SIG-M5 treated with dmso at 0.1 percent for 504 hours (cell line): ENCODE data around the gene ATF6.

Experiments
- DNase-seq: peaks from one replicate; lab custom pipeline; 2025; ENCODE audit not compliant: unreplicated experiment; lab: John Stamatoyannopoulos, UW

The ATF6 gene

GRCh38 chr1:161932668-161933067, 166.5 kb downstream of the ATF6 start:
- DNase-seq: no peak

GRCh38 chr1:161933592-161934588, 167.8 kb downstream of the ATF6 start:
- DNase-seq: no peak

DNA sequence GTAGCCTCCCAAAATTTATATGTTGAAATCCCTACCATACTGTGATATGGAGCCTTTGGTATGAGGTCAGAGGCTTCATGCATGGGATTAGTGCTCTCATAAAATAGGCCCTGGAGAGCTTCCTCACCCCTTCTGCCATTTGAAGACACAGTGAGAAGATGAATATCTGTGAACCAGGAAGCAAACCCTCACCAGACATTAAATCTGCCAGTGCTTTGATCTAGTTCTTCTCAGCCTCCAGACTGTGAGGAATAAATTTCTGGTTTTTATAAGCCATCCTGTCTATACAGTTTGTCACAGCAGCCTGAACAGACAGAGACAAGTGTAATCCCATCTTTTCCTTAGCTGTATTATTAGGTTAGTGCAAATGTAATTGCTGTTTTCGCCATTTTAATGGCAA, 169.1 kb downstream of the ATF6 start:
- no peak for DNase-seq

DNA sequence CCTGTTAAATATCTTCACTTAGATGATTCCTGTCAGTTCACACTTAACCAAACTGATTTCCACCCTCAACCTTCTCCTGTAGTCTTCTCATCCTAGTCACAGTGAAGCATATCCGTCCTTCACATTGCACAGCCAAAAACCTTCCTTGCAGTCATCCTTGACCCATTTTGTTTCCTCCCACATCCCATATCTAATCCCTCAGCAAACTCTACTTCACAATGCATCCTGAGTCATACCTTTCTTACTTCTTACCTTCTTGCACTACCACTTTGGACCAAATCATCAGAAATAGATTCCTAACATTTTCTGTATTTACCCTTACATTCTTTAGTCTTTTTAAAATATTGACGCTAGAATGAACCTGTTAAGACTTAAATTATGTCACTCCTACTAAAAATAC, 170.7 kb downstream of the ATF6 start:
- no peak for DNase-seq

DNA sequence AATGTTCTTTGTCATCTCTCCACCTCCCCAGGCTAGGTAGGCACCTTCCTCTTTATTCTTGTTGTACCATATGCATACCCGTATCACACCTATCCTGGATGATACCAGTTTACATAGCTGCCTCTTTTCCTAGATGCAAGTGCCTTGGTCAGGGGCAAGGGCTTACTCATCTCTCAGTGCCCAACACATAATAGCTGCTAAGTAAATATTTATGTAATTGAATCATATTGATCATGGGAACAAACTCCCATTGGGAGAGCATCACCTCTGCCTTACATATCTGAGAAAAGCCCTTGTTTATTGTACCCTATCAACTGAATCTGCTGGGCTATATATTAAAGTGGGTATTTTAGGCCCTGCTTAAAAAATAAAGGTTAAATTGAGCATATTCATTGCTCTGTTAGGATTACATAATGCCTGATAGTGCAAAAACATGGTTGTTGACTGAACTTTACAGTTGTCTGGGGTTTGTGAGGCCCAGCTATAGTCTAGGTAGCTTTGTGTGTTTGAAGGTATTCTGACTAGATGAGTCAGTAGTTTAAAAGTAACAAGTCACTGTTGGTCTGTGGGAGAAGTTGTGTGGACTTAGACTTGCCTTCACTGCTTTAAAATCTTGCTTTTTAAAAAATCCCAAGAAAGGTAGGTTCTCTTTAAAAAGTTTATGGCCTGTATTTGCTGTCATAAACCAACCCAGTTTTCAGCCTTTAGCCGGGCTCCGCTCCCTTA, 174.9 kb downstream of the ATF6 start:
- DNase-seq: no peak

- no peak for DNase-seq
Observed at GRCh38 chr1:161941726-161942436, 175.8 kb downstream of the ATF6 start.

GRCh38 chr1:161943737-161944136, 177.6 kb downstream of the ATF6 start:
- DNase-seq: no peak

- DNase-seq: no peak
Observed at GRCh38 chr1:161944381-161944780, 178.3 kb downstream of the ATF6 start.

DNA sequence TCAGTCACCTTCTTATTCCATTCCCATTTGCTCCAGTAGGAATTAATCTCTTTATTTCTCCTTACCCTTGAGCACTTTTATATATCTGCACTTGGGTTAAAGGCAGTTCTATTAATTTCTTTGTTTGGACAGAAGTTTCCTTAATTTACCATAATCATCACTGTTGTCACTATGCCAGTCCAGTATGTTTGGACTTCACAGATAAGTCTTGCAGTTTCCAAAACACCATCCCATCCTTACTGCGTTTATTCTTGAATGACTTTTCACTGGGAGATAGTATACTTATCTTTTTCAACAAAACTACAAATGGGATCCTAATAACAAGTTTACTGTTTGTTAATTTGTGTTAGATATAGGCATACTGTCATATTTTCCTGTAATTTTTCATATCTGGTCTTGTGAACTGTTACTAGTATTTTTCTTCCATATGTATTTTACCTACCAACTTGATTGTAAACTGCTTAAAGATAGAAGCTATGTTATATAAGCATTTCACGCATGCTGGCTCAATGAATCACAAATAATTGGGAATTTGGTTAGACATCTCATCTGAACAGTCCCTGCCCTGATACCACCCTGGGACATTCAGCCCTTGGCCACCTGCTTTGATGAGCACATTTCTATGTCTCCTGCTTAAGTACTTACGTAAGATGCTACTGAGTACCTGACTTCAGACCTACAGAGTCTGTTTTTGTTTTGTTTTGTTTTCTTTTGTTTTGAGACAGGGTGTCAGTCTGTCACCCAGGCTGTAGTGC, 179.4 kb downstream of the ATF6 start:
- no peak for DNase-seq

DNA sequence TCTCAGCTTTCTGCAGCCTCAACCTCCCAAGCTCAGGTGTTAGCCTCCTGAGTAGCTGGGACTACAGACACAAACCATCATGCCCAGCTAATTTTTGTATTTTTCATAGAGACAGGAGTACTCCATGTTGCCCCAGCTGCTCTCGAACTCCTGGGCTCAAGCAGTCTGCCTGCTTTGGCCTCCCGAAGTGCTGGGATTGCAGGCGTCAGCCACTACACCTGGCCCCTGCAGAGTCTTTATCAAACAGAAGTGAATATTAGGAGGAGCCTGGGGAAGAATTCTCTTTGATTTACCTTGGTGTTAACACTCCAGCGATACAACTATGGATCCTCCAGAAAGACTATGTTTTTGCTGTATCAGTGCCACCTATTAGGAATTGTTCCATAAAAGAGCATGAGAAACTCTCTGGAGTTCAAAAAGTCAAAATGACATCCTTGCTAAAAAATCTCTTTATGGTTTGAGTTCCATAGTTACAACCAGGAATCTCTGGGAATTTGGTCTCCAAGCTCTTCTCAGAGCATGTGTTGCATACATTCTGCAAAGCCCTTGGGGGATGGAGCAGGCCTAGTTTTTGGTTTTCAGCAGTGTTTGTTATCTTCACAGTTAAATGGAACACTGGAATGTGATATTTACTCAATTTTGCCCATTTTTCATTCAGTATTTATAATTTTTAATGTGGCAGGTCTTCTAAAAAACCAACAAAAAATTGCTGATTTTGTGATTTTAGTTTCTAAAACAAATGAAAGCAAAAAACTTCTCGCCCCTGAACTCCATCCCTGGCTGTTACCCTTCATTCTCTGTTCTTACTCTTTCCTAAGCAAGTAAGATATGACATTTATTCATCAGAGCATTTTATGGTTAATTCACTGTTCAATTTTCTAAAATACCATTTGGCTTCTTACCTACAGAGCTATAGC, 180.2 kb downstream of the ATF6 start:
- DNase-seq: no peak

DNA sequence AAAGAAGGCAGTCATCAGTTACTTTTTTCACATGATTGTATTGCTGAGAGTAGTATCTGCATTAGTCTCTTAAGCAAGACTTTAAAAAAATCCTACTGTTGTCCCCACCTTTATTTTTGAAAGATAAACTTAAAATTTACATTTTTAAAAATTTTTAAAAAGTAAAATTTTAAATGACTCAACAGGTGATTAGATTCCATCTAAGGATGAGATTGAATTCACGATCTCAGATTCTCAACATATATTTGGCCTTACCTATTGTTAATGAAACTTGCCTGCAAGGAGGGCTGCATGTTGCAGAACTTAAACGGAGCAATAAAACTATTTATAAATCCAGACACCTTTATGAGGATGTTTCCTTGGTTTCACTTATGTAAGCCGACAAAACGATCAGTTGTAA, 182.3 kb downstream of the ATF6 start:
- DNase-seq: no peak

DNA sequence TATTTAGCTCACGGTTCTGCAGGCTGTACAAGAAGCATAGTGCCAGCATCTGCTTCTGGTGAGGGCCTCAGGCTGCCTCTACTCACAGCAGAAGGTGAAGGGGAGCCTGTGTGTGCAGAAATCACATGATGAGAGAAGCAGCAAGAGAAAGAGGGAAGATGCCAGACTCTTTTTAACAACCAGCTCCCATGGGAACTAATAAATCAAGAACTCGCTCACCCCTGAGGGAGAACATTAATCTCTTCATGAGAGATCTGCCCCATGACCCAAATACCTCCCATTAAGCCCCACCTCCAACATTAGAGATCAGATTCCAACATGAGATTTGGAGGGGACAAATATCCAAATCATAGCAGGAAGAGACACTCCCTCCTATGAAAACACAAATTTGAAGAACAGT, 183.4 kb downstream of the ATF6 start:
- DNase-seq: no peak

- DNase-seq: no peak
Observed at GRCh38 chr1:161950377-161950776, 184.3 kb downstream of the ATF6 start.

DNA sequence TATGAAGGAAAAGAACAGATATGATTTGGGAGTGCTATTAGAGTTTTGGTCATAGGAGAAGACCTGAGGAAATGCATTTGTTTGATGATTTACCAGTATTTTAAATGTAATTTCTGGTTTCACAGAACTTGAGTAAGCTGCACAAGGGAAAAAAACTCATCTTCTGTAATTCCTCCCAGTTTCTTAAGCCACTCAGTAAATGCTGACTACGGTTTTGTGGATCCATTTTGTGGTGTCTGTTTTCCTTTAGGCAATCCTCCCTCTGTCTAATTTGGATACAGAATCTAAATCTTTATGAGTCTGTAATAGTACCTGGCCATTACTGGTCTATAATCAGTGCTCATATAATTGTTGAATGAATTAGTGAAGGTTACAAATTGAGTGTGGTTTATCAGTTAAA, 185.5 kb downstream of the ATF6 start:
- DNase-seq: no peak

GRCh38 chr1:161952607-161953172, 186.6 kb downstream of the ATF6 start:
- no peak for DNase-seq

DNA sequence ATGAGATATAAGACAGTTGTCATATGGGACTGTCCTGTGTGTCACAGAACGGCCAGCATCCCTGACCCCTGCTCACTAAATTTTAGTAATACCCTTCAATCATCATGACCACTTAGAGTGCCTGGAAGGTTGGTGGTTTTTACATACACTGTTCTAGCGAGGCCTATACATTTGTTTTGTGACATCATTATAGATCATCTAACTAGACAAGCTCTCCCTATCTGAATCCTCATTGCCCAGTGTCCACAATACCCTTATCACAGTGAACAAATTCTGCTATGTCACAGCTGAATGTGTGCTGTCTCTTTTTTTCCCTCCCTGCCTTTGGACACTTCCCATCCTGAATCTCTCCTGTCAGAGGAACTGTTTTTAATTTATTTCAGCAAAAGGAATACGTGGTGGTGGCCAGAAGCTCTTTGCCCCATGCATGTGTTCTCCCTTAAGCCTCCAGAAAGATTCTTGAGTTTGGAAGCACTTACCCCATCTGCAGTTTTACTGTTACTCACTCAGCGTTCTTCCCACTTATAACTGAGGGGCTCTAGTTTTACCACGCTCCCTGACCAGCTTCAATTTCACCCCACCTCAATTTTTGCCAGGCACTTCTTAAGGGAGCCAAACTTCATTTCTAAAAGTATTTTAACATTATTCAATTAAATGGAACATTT, 187.3 kb downstream of the ATF6 start:
- no peak for DNase-seq

GRCh38 chr1:161954050-161954449, 187.9 kb downstream of the ATF6 start:
- no peak for DNase-seq

- DNase-seq: no peak
Observed at GRCh38 chr1:161954466-161954865, 188.3 kb downstream of the ATF6 start.

DNA sequence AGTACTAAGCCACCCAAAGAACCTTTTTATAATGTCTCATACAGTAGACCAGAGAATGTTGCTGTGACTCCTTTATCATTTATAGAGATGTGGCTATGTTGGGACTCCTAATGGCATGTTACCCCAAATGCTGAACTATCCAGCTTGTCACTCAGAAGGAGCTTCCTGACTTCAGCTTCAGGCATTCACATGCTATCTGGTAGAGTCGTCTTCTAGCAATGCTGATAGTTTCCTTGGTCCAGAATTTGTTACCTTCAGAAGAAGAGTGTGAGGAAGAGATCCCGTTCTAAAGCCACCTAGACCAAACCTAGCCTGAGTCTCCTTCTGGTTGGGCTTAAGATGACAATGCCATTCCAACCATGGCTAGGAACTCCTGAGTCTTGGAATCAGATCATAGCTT, 189.5 kb downstream of the ATF6 start:
- DNase-seq: no peak
